H1 (cell line): ENCODE measurements around the gene SERINC5. TPM values are rescaled to one million over a fixed set of nuclear protein-coding genes. Genes with fewer than 3 reads are reported as not detected.
A peak's percentile ranks its signal among the peaks of the same experiment; 100 is the strongest.

Experiments used
- CTCF ChIA-PET: fragments of 300-600 bp; sonication (Branson Sonifier 250); formaldehyde crosslinking; loops from one replicate; lab custom pipeline; 2021; ENCODE audit not compliant: partially characterized antibody; lab: Charles Lee
- POLR2A ChIA-PET: fragments of 300-600 bp; sonication (Branson Sonifier 250); formaldehyde crosslinking; loops from one replicate; lab custom pipeline; 2021; ENCODE audit warnings: inconsistent platforms; ENCODE audit not compliant: partially characterized antibody; lab: Charles Lee
- DNase-seq, 2 experiments: peaks; one replicate each; pipeline versions ENCODE4 v3.0.0 to v3.0.0-alpha.2; 2010 to 2022; ENCODE audit warnings: low spot score in 2 of 2, low read depth in 1 of 2, mixed read lengths in 1 of 2
- FAIRE-seq: peaks from 2 replicates; lab custom pipeline; 2011; peaks lifted over from hg19 to GRCh38; lab: Jason Lieb, UNC
- H2AFZ ChIP-seq: 2 replicates; pipeline ENCODE4 v1.8.1; 2012; ENCODE audit warnings: low read length, inconsistent platforms
- H2AK5ac ChIP-seq: 2 replicates; pipeline ENCODE4 v1.6.1; 2013; ENCODE audit warnings: low read depth, low read length
- H2BK120ac ChIP-seq: replicated peaks from 2 replicates; pipeline ENCODE3; 2013; ENCODE audit warnings: low read depth, low read length, inconsistent platforms
- H2BK12ac ChIP-seq: 2 replicates; pipeline ENCODE4 v1.6.1; 2013; ENCODE audit warnings: low read depth, low read length
- H2BK15ac ChIP-seq: 2 replicates; pipeline ENCODE4 v1.6.1; 2013; ENCODE audit warnings: low read length
- H2BK20ac ChIP-seq: 2 replicates; pipeline ENCODE4 v1.6.1; 2013; ENCODE audit warnings: low read length
- H2BK5ac ChIP-seq: 2 replicates; pipeline ENCODE4 v1.6.1; 2013; ENCODE audit warnings: low read depth, low read length
- H3K14ac ChIP-seq: 2 replicates; pipeline ENCODE4 v1.6.1; 2013; ENCODE audit warnings: inconsistent platforms; ENCODE audit not compliant: insufficient read length
- H3K18ac ChIP-seq: 2 replicates; pipeline ENCODE4 v1.6.1; 2013; ENCODE audit warnings: low read length; ENCODE audit errors: extremely low read depth
- H3K23ac ChIP-seq: 2 replicates; pipeline ENCODE4 v1.6.1; 2013; ENCODE audit warnings: inconsistent platforms; ENCODE audit not compliant: insufficient read length
- H3K23me2 ChIP-seq: 2 replicates; pipeline ENCODE4 v1.6.1; 2013; ENCODE audit warnings: low read depth, low read length
- H3K27ac ChIP-seq: 2 replicates; pipeline ENCODE4 v1.6.1; 2011; ENCODE audit warnings: low read depth, low read length, inconsistent platforms
- H3K27me3 ChIP-seq, 4 experiments: replicated peaks in 1 of 4; 1 replicate in 1 of 4; 2 replicates in 3 of 4; pipeline versions ENCODE4 v1.6.1 to v1.8.1; 2011 to 2013; ENCODE audit warnings: low read length in 3 of 4, mild to moderate bottlenecking in 3 of 4, inconsistent platforms in 2 of 4, mixed read lengths in 2 of 4, moderate library complexity in 1 of 4; ENCODE audit not compliant: control insufficient read depth in 3 of 4, insufficient read depth in 3 of 4; ENCODE audit errors: extremely low read depth in 1 of 4
- H3K36me3 ChIP-seq, 4 experiments: 2 replicates each; pipeline versions ENCODE4 v1.6.1 to v1.8.1; 2011 to 2013; ENCODE audit warnings: mild to moderate bottlenecking in 4 of 4, low read length in 3 of 4, moderate library complexity in 2 of 4, control low read depth in 1 of 4, inconsistent platforms in 1 of 4; ENCODE audit not compliant: insufficient read depth in 4 of 4, control insufficient read depth in 2 of 4
- H3K4ac ChIP-seq: replicated peaks from 2 replicates; pipeline ENCODE3; 2013; ENCODE audit warnings: low read length, low read depth, mixed read lengths, inconsistent platforms; ENCODE audit not compliant: insufficient read length
- H3K4me1 ChIP-seq, 4 experiments: replicated peaks in 1 of 4; 1 replicate in 1 of 4; 2 replicates in 3 of 4; pipeline versions ENCODE4 v1.6.1 to v1.8.1; 2011 to 2013; ENCODE audit warnings: low read length in 3 of 4, inconsistent platforms in 2 of 4, mixed read lengths in 1 of 4; ENCODE audit not compliant: insufficient read depth in 4 of 4, control insufficient read depth in 3 of 4
- H3K4me2 ChIP-seq, 2 experiments: 2 replicates each; pipeline versions ENCODE4 v1.6.1 to v1.8.1; 2011 to 2013; ENCODE audit warnings: low read depth in 2 of 2, low read length in 2 of 2, control low read depth in 1 of 2, inconsistent platforms in 1 of 2, mild to moderate bottlenecking in 1 of 2; ENCODE audit not compliant: insufficient read depth in 1 of 2
- H3K4me3 ChIP-seq, 4 experiments: fragments of 200-600, 300-600 bp in 1 of 4; sonication (generic), shearing (Covaris generic), sonication (Bioruptor Twin) in 1 of 4; 2 replicates each; pipeline versions ENCODE4 v1.5.1 to v1.8.1; 2011 to 2016; ENCODE audit warnings: low read length in 4 of 4, low read depth in 3 of 4, control low read depth in 2 of 4, inconsistent platforms in 2 of 4, mild to moderate bottlenecking in 2 of 4, mixed read lengths in 1 of 4, moderate library complexity in 1 of 4; ENCODE audit not compliant: insufficient read depth in 2 of 4; ENCODE audit errors: extremely low read depth in 1 of 4
- H3K56ac ChIP-seq: replicated peaks from 2 replicates; pipeline ENCODE3; 2013; ENCODE audit warnings: low read depth, mild to moderate bottlenecking, mixed read lengths, low read length, inconsistent platforms; ENCODE audit not compliant: insufficient read length
- H3K79me1 ChIP-seq: 2 replicates; pipeline ENCODE4 v1.6.1; 2013; ENCODE audit warnings: low read depth, low read length, control low read depth
- H3K79me2 ChIP-seq, 2 experiments: 2 replicates each; pipeline versions ENCODE4 v1.6.1 to v1.8.1; 2012 to 2013; ENCODE audit warnings: low read length in 2 of 2, mild to moderate bottlenecking in 2 of 2, inconsistent platforms in 1 of 2; ENCODE audit not compliant: insufficient read depth in 2 of 2, control insufficient read depth in 1 of 2
- H3K9ac ChIP-seq, 4 experiments: replicated peaks in 1 of 4; 1 replicate in 1 of 4; 2 replicates in 3 of 4; pipeline versions ENCODE4 v1.6.1 to v1.8.1; 2011 to 2013; ENCODE audit warnings: low read depth in 3 of 4, low read length in 3 of 4, control low read depth in 2 of 4, mild to moderate bottlenecking in 2 of 4, moderate library complexity in 2 of 4, inconsistent platforms in 1 of 4; ENCODE audit errors: extremely low read depth in 1 of 4
- H3K9me3 ChIP-seq, 2 experiments: 2 replicates each; pipeline versions ENCODE4 v1.6.1 to v1.8.1; 2012 to 2013; ENCODE audit warnings: mild to moderate bottlenecking in 2 of 2, moderate library complexity in 2 of 2, control low read depth in 1 of 2, inconsistent platforms in 1 of 2, low read depth in 1 of 2, low read length in 1 of 2, mixed read lengths in 1 of 2; ENCODE audit not compliant: insufficient read depth in 2 of 2
- H4K20me1 ChIP-seq, 2 experiments: replicated peaks in 1 of 2; 2 replicates each; pipeline versions ENCODE3 to v1.8.1; 2011 to 2013; ENCODE audit warnings: inconsistent platforms in 2 of 2, low read length in 2 of 2, mild to moderate bottlenecking in 1 of 2; ENCODE audit not compliant: insufficient read depth in 2 of 2, control insufficient read depth in 1 of 2
- H4K5ac ChIP-seq: 2 replicates; pipeline ENCODE4 v1.6.1; 2013; ENCODE audit warnings: low read length, low read depth, mixed read lengths, inconsistent platforms; ENCODE audit not compliant: insufficient read length
- H4K8ac ChIP-seq: 2 replicates; pipeline ENCODE4 v1.8.0; 2013; ENCODE audit warnings: mild to moderate bottlenecking, moderate library complexity, low read length, inconsistent platforms; ENCODE audit not compliant: insufficient read depth; ENCODE audit errors: extremely low read depth
- H4K91ac ChIP-seq: replicated peaks from 2 replicates; pipeline ENCODE3; 2013; ENCODE audit warnings: low read length, mixed read lengths, inconsistent platforms; ENCODE audit not compliant: insufficient read length
- BRCA1 ChIP-seq: IDR thresholded peaks from 2 replicates; pipeline ENCODE4 v1.6.1; 2012; ENCODE audit warnings: low read depth, low read length, improper control_type of control experiment
- EGR1 ChIP-seq: IDR thresholded peaks from 2 replicates; pipeline ENCODE4 v1.6.1; 2011; ENCODE audit warnings: low read depth, low read length, borderline replicate concordance
- EP300 ChIP-seq, 2 experiments: IDR thresholded peaks; 1 replicate in 1 of 2; 2 replicates in 1 of 2; pipeline ENCODE4 v1.6.1; 2011 to 2012; ENCODE audit warnings: low read depth in 2 of 2, low read length in 2 of 2, mild to moderate bottlenecking in 2 of 2, borderline replicate concordance in 1 of 2, inconsistent platforms in 1 of 2, moderate library complexity in 1 of 2
- GTF2F1 ChIP-seq: IDR thresholded peaks from 2 replicates; pipeline ENCODE4 v1.6.1; 2012; ENCODE audit warnings: low read depth, low read length, improper control_type of control experiment, borderline replicate concordance
- HDAC2 ChIP-seq, 2 experiments: fragments of 300-600 bp in 1 of 2; sonication (generic) in 1 of 2; IDR thresholded peaks; 2 replicates each; pipeline ENCODE4 v1.6.1; 2011 to 2012; ENCODE audit warnings: low read depth in 2 of 2, low read length in 2 of 2, mild to moderate bottlenecking in 2 of 2, moderate library complexity in 2 of 2, borderline replicate concordance in 1 of 2, inconsistent platforms in 1 of 2
- MAFK ChIP-seq: IDR thresholded peaks from 2 replicates; pipeline ENCODE4 v1.6.1; 2012; ENCODE audit warnings: low read depth, mild to moderate bottlenecking, improper control_type of control experiment, low read length
- NANOG ChIP-seq: IDR thresholded peaks from 2 replicates; pipeline ENCODE4 v1.6.1; 2011; ENCODE audit warnings: low read length, low read depth, mild to moderate bottlenecking, inconsistent platforms; ENCODE audit not compliant: insufficient read depth, poor library complexity, severe bottlenecking
- NRF1 ChIP-seq: IDR thresholded peaks from 2 replicates; pipeline ENCODE4 v1.6.1; 2011; ENCODE audit warnings: mild to moderate bottlenecking, low read depth, low read length, improper control_type of control experiment
- RBBP5 ChIP-seq: IDR thresholded peaks from 2 replicates; pipeline ENCODE4 v1.7.1; 2012; ENCODE audit warnings: low read depth, mild to moderate bottlenecking, inconsistent platforms, low read length, moderate library complexity, borderline replicate concordance
- SP2 ChIP-seq: IDR thresholded peaks from 2 replicates; pipeline ENCODE4 v1.6.1; 2012; ENCODE audit warnings: mild to moderate bottlenecking, low read length, inconsistent platforms
- TAF7 ChIP-seq: optimal IDR thresholded peaks from 2 replicates; pipeline ENCODE3; 2011; ENCODE audit warnings: low read depth, mild to moderate bottlenecking, inconsistent platforms, low read length, moderate library complexity, borderline replicate concordance
- TCF12 ChIP-seq: IDR thresholded peaks from 2 replicates; pipeline ENCODE4 v1.6.1; 2011; ENCODE audit warnings: low read depth, mild to moderate bottlenecking, low read length
- ZNF274 ChIP-seq: IDR thresholded peaks from 2 replicates; pipeline ENCODE4 v1.7.0; 2012; ENCODE audit warnings: low read length, borderline replicate concordance; ENCODE audit errors: extremely low read depth
- WGBS, 2 experiments: shearing (Covaris generic) in 1 of 2; methylation state at CpG; one replicate each; pipeline versions ENCODE4 v1.1.6 to v1.1.7; 2013 to 2015; ENCODE audit warnings: low lambda C conversion rate in 2 of 2, mixed read lengths in 2 of 2, inconsistent platforms in 1 of 2, low coverage in 1 of 2, missing lambda C conversion rate in 1 of 2; ENCODE audit not compliant: insufficient replicate concordance in 2 of 2, insufficient coverage in 1 of 2, insufficient read length in 1 of 2; ENCODE audit errors: extremely low coverage in 1 of 2, missing lambda C conversion rate in 1 of 2; 5-methylcytosine and 5-hydroxymethylcytosine counted together
- polyA plus RNA-seq, 7 experiments: library from polyadenylated mRNA; depleted of rRNA in 3 of 7; stranded (reverse) in 5 of 7; unstranded in 2 of 7; fragments of >200 nt in 5 of 7; fragments of 200-250 nt in 2 of 7; gene quantifications; 1 replicate in 5 of 7; 2 replicates in 1 of 7; 4 replicates in 1 of 7; pipeline versions ENCODE4 v1.2.1 to v1.2.3, GENCODE V29; 2011 to 2013; ENCODE audit warnings: missing spikeins in 2 of 7, mixed read lengths in 2 of 7
- total RNA-seq: library from RNA; stranded (reverse); fragmentation: NEBNext Ultra II Directional; extraction: Animal tissue kit (Norgen Biotek cat#: 25700); gene quantifications from 2 replicates; pipeline ENCODE4 v1.2.1, GENCODE V29; 2021

The SERINC5 gene
- total and polyA plus RNA-seq, 2 of the 8 experiments (the other 6 are each of a cell fraction or from before 2014, with no cell fraction given), result 32.2 to 149 TPM

DNA sequence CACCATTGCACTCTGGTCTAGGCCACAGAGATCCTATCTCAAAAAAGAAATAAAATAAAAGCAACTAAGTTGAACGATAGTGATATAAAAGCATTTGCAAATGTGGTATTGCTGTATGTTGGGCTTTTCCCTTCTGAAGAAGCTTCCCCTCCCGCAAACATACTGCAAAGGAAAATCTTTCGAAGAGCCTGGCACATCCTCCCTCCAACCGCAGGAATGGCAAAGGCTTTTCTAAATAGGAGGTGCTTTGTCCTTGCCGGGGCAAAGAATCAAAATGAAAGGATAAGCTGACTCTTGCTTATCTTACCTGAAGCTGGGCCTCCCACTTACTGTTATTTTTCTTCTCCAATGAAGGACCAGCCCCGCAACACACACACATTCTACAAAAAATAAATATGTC lies 45.8 kb downstream of the SERINC5 start:
- Histone ChIP-seq H3K4me2 (no peak overlapping the region), H2AK5ac (0 out of 2 replicates have a peak overlapping the region, but pooled peaks have one; percentile 66), H4K8ac (no peak overlapping the region), H3K27ac (no peak overlapping the region), H3K79me2 (peaks cover 33 to 94% of the 10 kb centered on the region in 2 experiments; a peak in 3 of 4 replicates), H4K91ac (no peak overlapping the region), H3K23me2 (no peaks in the 10 kb centered on the region), H3K27me3 (no peaks in the 10 kb centered on the region), H3K56ac (no peak overlapping the region), H4K20me1 (peaks cover 9 to 21% of the 10 kb centered on the region in 2 experiments), H2BK20ac (no peak overlapping the region), H2BK5ac (0 out of 2 replicates have a peak overlapping the region, but pooled peaks have one; percentile 54), H3K79me1 (peaks cover 27% of the 10 kb centered on the region), H3K9me3 (no peaks in the 10 kb centered on the region), H3K23ac (no peak overlapping the region), H3K14ac (no peak overlapping the region), H3K4me3 (no peak overlapping the region), H2AFZ (no peak overlapping the region), H3K36me3 (no peaks in the 10 kb centered on the region), H2BK12ac (no peak overlapping the region), H3K4ac (no peak overlapping the region), H4K5ac (no peak overlapping the region), H2BK15ac (no peak overlapping the region), H3K18ac (no peak overlapping the region), H3K4me1 (peaks cover 0 to 12% (median 3%) of the 10 kb centered on the region in 4 experiments; a peak in 5 of 7 replicates), H2BK120ac (no peak overlapping the region), H3K9ac (no peak overlapping the region)
- ChIA-PET CTCF (interaction anchor here (0.6 to 1.0 kb wide), 4 partner anchors 8 to 35 kb away, joined by 3 read pairs; no protein-coding TSS in a partner anchor), POLR2A (interaction anchor here (0.9 to 2.1 kb wide), 10 partner anchors 8 to 71 kb away, joined by 3 to 8 read pairs (median 4); no protein-coding TSS in a partner anchor)
- DNase-seq, result no peak
- WGBS, 2 experiments, result 90% methylated on average over 6 of the region's 6 CpGs; no CpG with 5 or more reads in 1 of the 2 experiments
- FAIRE-seq, result no peak
- TF ChIP-seq MAFK, result no peak
- no peak for TF ChIP-seq ZNF274
- no peak for TF ChIP-seq SP2
- no peak for TF ChIP-seq EP300 (IDR thresholded peaks at IDR 0.05; ENCODE audit: borderline replicate concordance in 1 of 2, low read depth in 2 of 2, low read length in 2 of 2)
- TF ChIP-seq TCF12, result no peak
- TF ChIP-seq BRCA1, result no peak
- no peak for TF ChIP-seq NANOG
- no peak for TF ChIP-seq GTF2F1
- no peak for TF ChIP-seq TAF7
- TF ChIP-seq RBBP5, result no peak
- no peak for TF ChIP-seq HDAC2 (IDR thresholded peaks at IDR 0.05; ENCODE audit: borderline replicate concordance in 1 of 2, low read depth in 2 of 2, low read length in 2 of 2)
- TF ChIP-seq EGR1, result no peak
- TF ChIP-seq NRF1, result no peak
